H1 (cell line): ENCODE results near the gene PES1. TPM values are rescaled to one million over a fixed set of nuclear protein-coding genes. Genes with fewer than 3 reads are reported as not detected.

ENCODE experiments used
- CTCF ChIA-PET: fragments of 300-600 bp; sonication (Branson Sonifier 250); formaldehyde crosslinking; loops from one replicate; lab custom pipeline; 2021; ENCODE audit not compliant: partially characterized antibody; lab: Charles Lee
- POLR2A ChIA-PET: fragments of 300-600 bp; sonication (Branson Sonifier 250); formaldehyde crosslinking; loops from one replicate; lab custom pipeline; 2021; ENCODE audit warnings: inconsistent platforms; ENCODE audit not compliant: partially characterized antibody; lab: Charles Lee
- DNase-seq, 2 experiments: peaks; one replicate each; pipeline versions ENCODE4 v3.0.0 to v3.0.0-alpha.2; 2010 to 2022; ENCODE audit warnings: low spot score in 2 of 2, low read depth in 1 of 2, mixed read lengths in 1 of 2
- FAIRE-seq: peaks from 2 replicates; lab custom pipeline; 2011; peaks lifted over from hg19 to GRCh38; lab: Jason Lieb, UNC
- H2AFZ ChIP-seq: 2 replicates; pipeline ENCODE4 v1.8.1; 2012; ENCODE audit warnings: low read length, inconsistent platforms
- H2AK5ac ChIP-seq: 2 replicates; pipeline ENCODE4 v1.6.1; 2013; ENCODE audit warnings: low read depth, low read length
- H2BK120ac ChIP-seq: replicated peaks from 2 replicates; pipeline ENCODE3; 2013; ENCODE audit warnings: low read depth, low read length, inconsistent platforms
- H2BK12ac ChIP-seq: 2 replicates; pipeline ENCODE4 v1.6.1; 2013; ENCODE audit warnings: low read depth, low read length
- H2BK15ac ChIP-seq: 2 replicates; pipeline ENCODE4 v1.6.1; 2013; ENCODE audit warnings: low read length
- H2BK20ac ChIP-seq: 2 replicates; pipeline ENCODE4 v1.6.1; 2013; ENCODE audit warnings: low read length
- H2BK5ac ChIP-seq: 2 replicates; pipeline ENCODE4 v1.6.1; 2013; ENCODE audit warnings: low read depth, low read length
- H3K14ac ChIP-seq: 2 replicates; pipeline ENCODE4 v1.6.1; 2013; ENCODE audit warnings: inconsistent platforms; ENCODE audit not compliant: insufficient read length
- H3K18ac ChIP-seq: 2 replicates; pipeline ENCODE4 v1.6.1; 2013; ENCODE audit warnings: low read length; ENCODE audit errors: extremely low read depth
- H3K23ac ChIP-seq: 2 replicates; pipeline ENCODE4 v1.6.1; 2013; ENCODE audit warnings: inconsistent platforms; ENCODE audit not compliant: insufficient read length
- H3K23me2 ChIP-seq: 2 replicates; pipeline ENCODE4 v1.6.1; 2013; ENCODE audit warnings: low read depth, low read length
- H3K27ac ChIP-seq: 2 replicates; pipeline ENCODE4 v1.6.1; 2011; ENCODE audit warnings: low read depth, low read length, inconsistent platforms
- H3K27me3 ChIP-seq, 4 experiments: replicated peaks in 1 of 4; 1 replicate in 1 of 4; 2 replicates in 3 of 4; pipeline versions ENCODE4 v1.6.1 to v1.8.1; 2011 to 2013; ENCODE audit warnings: low read length in 3 of 4, mild to moderate bottlenecking in 3 of 4, inconsistent platforms in 2 of 4, mixed read lengths in 2 of 4, moderate library complexity in 1 of 4; ENCODE audit not compliant: control insufficient read depth in 3 of 4, insufficient read depth in 3 of 4; ENCODE audit errors: extremely low read depth in 1 of 4
- H3K36me3 ChIP-seq, 4 experiments: 2 replicates each; pipeline versions ENCODE4 v1.6.1 to v1.8.1; 2011 to 2013; ENCODE audit warnings: mild to moderate bottlenecking in 4 of 4, low read length in 3 of 4, moderate library complexity in 2 of 4, control low read depth in 1 of 4, inconsistent platforms in 1 of 4; ENCODE audit not compliant: insufficient read depth in 4 of 4, control insufficient read depth in 2 of 4
- H3K4ac ChIP-seq: replicated peaks from 2 replicates; pipeline ENCODE3; 2013; ENCODE audit warnings: low read length, low read depth, mixed read lengths, inconsistent platforms; ENCODE audit not compliant: insufficient read length
- H3K4me1 ChIP-seq, 4 experiments: replicated peaks in 1 of 4; 1 replicate in 1 of 4; 2 replicates in 3 of 4; pipeline versions ENCODE4 v1.6.1 to v1.8.1; 2011 to 2013; ENCODE audit warnings: low read length in 3 of 4, inconsistent platforms in 2 of 4, mixed read lengths in 1 of 4; ENCODE audit not compliant: insufficient read depth in 4 of 4, control insufficient read depth in 3 of 4
- H3K4me2 ChIP-seq, 2 experiments: 2 replicates each; pipeline versions ENCODE4 v1.6.1 to v1.8.1; 2011 to 2013; ENCODE audit warnings: low read depth in 2 of 2, low read length in 2 of 2, control low read depth in 1 of 2, inconsistent platforms in 1 of 2, mild to moderate bottlenecking in 1 of 2; ENCODE audit not compliant: insufficient read depth in 1 of 2
- H3K4me3 ChIP-seq, 4 experiments: fragments of 200-600, 300-600 bp in 1 of 4; sonication (generic), shearing (Covaris generic), sonication (Bioruptor Twin) in 1 of 4; 2 replicates each; pipeline versions ENCODE4 v1.5.1 to v1.8.1; 2011 to 2016; ENCODE audit warnings: low read length in 4 of 4, low read depth in 3 of 4, control low read depth in 2 of 4, inconsistent platforms in 2 of 4, mild to moderate bottlenecking in 2 of 4, mixed read lengths in 1 of 4, moderate library complexity in 1 of 4; ENCODE audit not compliant: insufficient read depth in 2 of 4; ENCODE audit errors: extremely low read depth in 1 of 4
- H3K56ac ChIP-seq: replicated peaks from 2 replicates; pipeline ENCODE3; 2013; ENCODE audit warnings: low read depth, mild to moderate bottlenecking, mixed read lengths, low read length, inconsistent platforms; ENCODE audit not compliant: insufficient read length
- H3K79me1 ChIP-seq: 2 replicates; pipeline ENCODE4 v1.6.1; 2013; ENCODE audit warnings: low read depth, low read length, control low read depth
- H3K79me2 ChIP-seq, 2 experiments: 2 replicates each; pipeline versions ENCODE4 v1.6.1 to v1.8.1; 2012 to 2013; ENCODE audit warnings: low read length in 2 of 2, mild to moderate bottlenecking in 2 of 2, inconsistent platforms in 1 of 2; ENCODE audit not compliant: insufficient read depth in 2 of 2, control insufficient read depth in 1 of 2
- H3K9ac ChIP-seq, 4 experiments: replicated peaks in 1 of 4; 1 replicate in 1 of 4; 2 replicates in 3 of 4; pipeline versions ENCODE4 v1.6.1 to v1.8.1; 2011 to 2013; ENCODE audit warnings: low read depth in 3 of 4, low read length in 3 of 4, control low read depth in 2 of 4, mild to moderate bottlenecking in 2 of 4, moderate library complexity in 2 of 4, inconsistent platforms in 1 of 4; ENCODE audit errors: extremely low read depth in 1 of 4
- H3K9me3 ChIP-seq, 2 experiments: 2 replicates each; pipeline versions ENCODE4 v1.6.1 to v1.8.1; 2012 to 2013; ENCODE audit warnings: mild to moderate bottlenecking in 2 of 2, moderate library complexity in 2 of 2, control low read depth in 1 of 2, inconsistent platforms in 1 of 2, low read depth in 1 of 2, low read length in 1 of 2, mixed read lengths in 1 of 2; ENCODE audit not compliant: insufficient read depth in 2 of 2
- H4K20me1 ChIP-seq, 2 experiments: replicated peaks in 1 of 2; 2 replicates each; pipeline versions ENCODE3 to v1.8.1; 2011 to 2013; ENCODE audit warnings: inconsistent platforms in 2 of 2, low read length in 2 of 2, mild to moderate bottlenecking in 1 of 2; ENCODE audit not compliant: insufficient read depth in 2 of 2, control insufficient read depth in 1 of 2
- H4K5ac ChIP-seq: 2 replicates; pipeline ENCODE4 v1.6.1; 2013; ENCODE audit warnings: low read length, low read depth, mixed read lengths, inconsistent platforms; ENCODE audit not compliant: insufficient read length
- H4K8ac ChIP-seq: 2 replicates; pipeline ENCODE4 v1.8.0; 2013; ENCODE audit warnings: mild to moderate bottlenecking, moderate library complexity, low read length, inconsistent platforms; ENCODE audit not compliant: insufficient read depth; ENCODE audit errors: extremely low read depth
- H4K91ac ChIP-seq: replicated peaks from 2 replicates; pipeline ENCODE3; 2013; ENCODE audit warnings: low read length, mixed read lengths, inconsistent platforms; ENCODE audit not compliant: insufficient read length
- BACH1 ChIP-seq: IDR thresholded peaks from 2 replicates; pipeline ENCODE4 v1.6.1; 2012; ENCODE audit warnings: low read length, improper control_type of control experiment
- CTBP2 ChIP-seq: IDR thresholded peaks from 2 replicates; pipeline ENCODE4 v1.7.0; 2011; ENCODE audit warnings: borderline replicate concordance, mild to moderate bottlenecking, moderate library complexity, mixed read lengths, low read length; ENCODE audit not compliant: insufficient read depth, insufficient read length
- KDM4A ChIP-seq: IDR thresholded peaks from one replicate; pipeline ENCODE4 v1.7.1; 2012; ENCODE audit warnings: low read depth, mild to moderate bottlenecking, moderate library complexity, low read length, inconsistent platforms; ENCODE audit not compliant: severe bottlenecking
- MAFK ChIP-seq: IDR thresholded peaks from 2 replicates; pipeline ENCODE4 v1.6.1; 2012; ENCODE audit warnings: low read depth, mild to moderate bottlenecking, improper control_type of control experiment, low read length
- POLR2A ChIP-seq, 2 experiments: IDR thresholded peaks; 1 replicate in 1 of 2; 2 replicates in 1 of 2; pipeline ENCODE4 v1.6.1; 2011; ENCODE audit warnings: low read depth in 2 of 2, low read length in 2 of 2, mild to moderate bottlenecking in 2 of 2; ENCODE audit errors: control extremely low read depth in 1 of 2
- POU5F1 ChIP-seq: IDR thresholded peaks from 2 replicates; pipeline ENCODE4 v1.6.1; 2011; ENCODE audit warnings: low read depth, mild to moderate bottlenecking, low read length, moderate library complexity
- RAD21 ChIP-seq, 2 experiments: IDR thresholded peaks in 1 of 2; conservative IDR thresholded peaks in 1 of 2; 2 replicates each; pipeline ENCODE4 v1.6.1; 2011; ENCODE audit warnings: low read depth in 2 of 2, low read length in 2 of 2, improper control_type of control experiment in 1 of 2, inconsistent platforms in 1 of 2, mild to moderate bottlenecking in 1 of 2, moderate library complexity in 1 of 2
- WGBS, 2 experiments: shearing (Covaris generic) in 1 of 2; methylation state at CpG; one replicate each; pipeline versions ENCODE4 v1.1.6 to v1.1.7; 2013 to 2015; ENCODE audit warnings: low lambda C conversion rate in 2 of 2, mixed read lengths in 2 of 2, inconsistent platforms in 1 of 2, low coverage in 1 of 2, missing lambda C conversion rate in 1 of 2; ENCODE audit not compliant: insufficient replicate concordance in 2 of 2, insufficient coverage in 1 of 2, insufficient read length in 1 of 2; ENCODE audit errors: extremely low coverage in 1 of 2, missing lambda C conversion rate in 1 of 2; 5-methylcytosine and 5-hydroxymethylcytosine counted together
- polyA plus RNA-seq, 7 experiments: library from polyadenylated mRNA; depleted of rRNA in 3 of 7; stranded (reverse) in 5 of 7; unstranded in 2 of 7; fragments of >200 nt in 5 of 7; fragments of 200-250 nt in 2 of 7; gene quantifications; 1 replicate in 5 of 7; 2 replicates in 1 of 7; 4 replicates in 1 of 7; pipeline versions ENCODE4 v1.2.1 to v1.2.3, GENCODE V29; 2011 to 2013; ENCODE audit warnings: missing spikeins in 2 of 7, mixed read lengths in 2 of 7
- total RNA-seq: library from RNA; stranded (reverse); fragmentation: NEBNext Ultra II Directional; extraction: Animal tissue kit (Norgen Biotek cat#: 25700); gene quantifications from 2 replicates; pipeline ENCODE4 v1.2.1, GENCODE V29; 2021

The PES1 gene
- total and polyA plus RNA-seq, 2 of the 8 experiments (the other 6 are each of a cell fraction or from before 2014, with no cell fraction given) = 121 to 191 TPM

DNA sequence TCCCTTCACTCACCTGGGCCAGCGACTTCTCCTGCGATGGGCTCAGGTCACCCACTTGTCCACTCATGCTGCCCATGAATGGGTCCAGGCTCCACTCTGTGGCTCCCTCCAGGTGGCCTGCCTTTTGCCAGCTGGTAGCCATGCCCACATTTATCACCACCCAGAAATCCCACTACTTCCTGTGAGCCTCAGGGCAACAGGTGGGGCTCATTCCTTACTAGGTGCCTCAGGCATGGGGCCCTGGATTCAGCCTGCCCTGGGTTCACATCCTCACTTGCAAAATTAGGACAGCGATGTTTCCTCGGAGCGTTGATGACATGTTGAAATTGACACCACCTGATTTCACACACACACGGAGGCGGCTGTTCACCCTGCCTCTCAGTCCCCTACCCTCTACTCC, 45.1 kb downstream of the PES1 start, which contains the start of gene SEC14L6:
TSS of gene SEC14L6 (minus strand) at position 126 of the 400 bp plus-strand sequence. CDS start at position 67, 59 bp downstream.
- H3K18ac ChIP-seq = no peak within 1 kb of the TSS
- H3K4ac ChIP-seq = no peak within 1 kb of the TSS
- H2AFZ ChIP-seq = no peak within 1 kb of the TSS
- no peaks in the 10 kb centered on the region for H4K20me1 ChIP-seq
- H2BK5ac ChIP-seq = no peak within 1 kb of the TSS
- H3K4me1 ChIP-seq = peaks cover 0 to 5% (median 4%) of the 10 kb centered on the region in 4 experiments; a peak in 2 of 7 replicates
- no peak for FAIRE-seq
- CTCF ChIA-PET = interaction anchor here (1.2 kb wide), 1 partner anchor 209 kb away, joined by 4 read pairs; no protein-coding TSS in a partner anchor
- H3K23ac ChIP-seq = no peak within 1 kb of the TSS
- no peaks in the 10 kb centered on the region for H3K79me1 ChIP-seq
- peak within 1 kb of the TSS; percentile 68 for H4K8ac ChIP-seq
- no peaks in the 10 kb centered on the region for H3K9me3 ChIP-seq
- H3K56ac ChIP-seq = no peak within 1 kb of the TSS
- no peak within 1 kb of the TSS for H4K5ac ChIP-seq
- H3K23me2 ChIP-seq = peaks cover 3% of the 10 kb centered on the region
- H3K36me3 ChIP-seq = no peaks in the 10 kb centered on the region
- 0 out of 2 replicates have a peak within 1 kb of the TSS, but pooled peaks have one; percentile 18 for H2BK20ac ChIP-seq
- no peak within 1 kb of the TSS for H3K4me2 ChIP-seq
- H3K27me3 ChIP-seq = peaks cover 5 to 13% (median 11%) of the 10 kb centered on the region in 4 experiments
- no peak within 1 kb of the TSS for H2BK12ac ChIP-seq
- no peak within 1 kb of the TSS for H2AK5ac ChIP-seq
- H3K14ac ChIP-seq = no peak within 1 kb of the TSS
- DNase-seq = no peak
- H4K91ac ChIP-seq = no peak within 1 kb of the TSS
- H3K4me3 ChIP-seq = no peak within 1 kb of the TSS
- H2BK120ac ChIP-seq = peak within 1 kb of the TSS; percentile 22
- no peaks in the 10 kb centered on the region for H3K79me2 ChIP-seq
- POLR2A ChIA-PET = interaction anchor here (1.3 kb wide), 1 partner anchor 88 kb away, joined by 4 read pairs; no protein-coding TSS in a partner anchor
- WGBS, 2 experiments = 99% methylated on average over 7 of the region's 7 CpGs; no CpG with 5 or more reads in 1 of the 2 experiments
- no peak within 1 kb of the TSS for H2BK15ac ChIP-seq
- TF ChIP-seq MAFK = no peak
- TF ChIP-seq KDM4A = no peak
- no peak for TF ChIP-seq RAD21 (IDR thresholded peaks at IDR 0.05 in 1 of 2, conservative IDR thresholded peaks at IDR 0.05 in 1 of 2; ENCODE audit: low read depth in 2 of 2, low read length in 2 of 2)
- TF ChIP-seq POLR2A (IDR thresholded peaks at IDR 0.05; ENCODE audit: control extremely low read depth in 1 of 2, low read depth in 2 of 2, low read length in 2 of 2) = no peak
- no peak for TF ChIP-seq BACH1
- no peak for TF ChIP-seq CTBP2
- no peak for TF ChIP-seq POU5F1
- no peak within 1 kb of the TSS for H3K9ac ChIP-seq
- H3K27ac ChIP-seq = no peak within 1 kb of the TSS
